OCI-LY7 (cell line): ENCODE data around the gene HPSE2.

Experiments used
- CTCF ChIP-seq: fragments of 200-600 bp; sonication (generic); conservative IDR thresholded peaks from 2 replicates; pipeline ENCODE4 v1.5.1; 2014; ENCODE audit warnings: mild to moderate bottlenecking, antibody characterized with exemption, low read length, moderate library complexity, mixed read lengths
- EZH2phosphoT487 ChIP-seq: fragments of 200-600 bp; sonication (generic); IDR thresholded peaks from 2 replicates; pipeline ENCODE4 v1.6.1; 2018; ENCODE audit warnings: low read depth, borderline replicate concordance, mild to moderate bottlenecking, mixed run types, antibody characterized with exemption, low read length, moderate library complexity, mixed read lengths

DNA sequence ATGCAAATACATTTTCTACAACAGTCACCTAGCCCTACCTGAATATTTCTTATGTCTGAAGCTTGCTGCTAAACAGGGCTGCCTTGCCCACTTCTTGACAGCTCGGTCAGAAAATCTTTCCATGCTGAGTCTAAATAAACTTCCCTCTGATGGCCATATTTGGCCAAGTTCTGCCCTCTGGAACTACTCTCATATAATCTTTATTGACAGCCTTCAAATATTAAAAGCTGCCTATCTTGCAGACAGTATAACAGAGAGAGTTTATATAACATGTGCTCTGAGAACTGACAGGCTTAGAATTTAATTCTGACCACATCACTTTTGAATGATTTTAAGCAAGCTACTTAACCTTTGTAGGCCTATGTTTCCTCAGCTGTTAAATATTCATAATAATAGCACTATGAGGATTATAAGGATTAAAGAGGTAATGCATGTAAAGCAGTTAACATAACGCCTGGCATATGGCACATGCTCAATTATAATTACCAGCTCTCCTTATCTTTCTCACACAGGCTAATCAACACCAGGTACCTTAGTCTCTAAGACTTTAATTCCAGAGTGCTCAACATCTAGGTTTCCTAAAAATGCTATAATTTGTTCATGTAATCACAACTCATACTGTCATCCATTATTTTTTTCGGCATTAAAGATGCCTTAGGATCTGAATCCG lies 334.1 kb downstream of the HPSE2 start:
- TF ChIP-seq CTCF (no peak), EZH2phosphoT487 (no peak)
